ENCODE measurements around the gene FOXP1.

Gene FOXP1

GRCh38 chr3:71107926-71108325 lies 475.6 kb downstream of the FOXP1 start:
- Histone ChIP-seq H3K27me3 (ENCODE audit: control insufficient read depth, insufficient read depth, low read length) (no peaks in the 10 kb centered on the region), H3K79me2 (peaks cover 5% of the 10 kb centered on the region), H3K9me3 (ENCODE audit: control insufficient read depth, low read length) (no peaks in the 10 kb centered on the region), H3K9ac (no peak overlapping the region), H3K4me2 (ENCODE audit: low read length) (no peak overlapping the region), H3K4me1 (no peaks in the 10 kb centered on the region), H3K36me3 (ENCODE audit: control insufficient read depth, insufficient read depth, low read length) (no peaks in the 10 kb centered on the region), H3K27ac (no peak overlapping the region), H3K4me3 (ENCODE audit: low read depth, low read length) (no peak overlapping the region), H2AFZ (no peak overlapping the region)
- TF ChIP-seq CTCF (IDR thresholded peaks at IDR 0.05): no peak

- Histone ChIP-seq H3K9ac (no peak overlapping the region), H3K79me2 (peaks cover 4% of the 10 kb centered on the region), H3K36me3 (ENCODE audit: control insufficient read depth, insufficient read depth, low read length) (no peaks in the 10 kb centered on the region), H3K4me1 (no peaks in the 10 kb centered on the region), H3K9me3 (ENCODE audit: control insufficient read depth, low read length) (no peaks in the 10 kb centered on the region), H3K4me2 (ENCODE audit: low read length) (no peak overlapping the region), H2AFZ (no peak overlapping the region), H3K27me3 (ENCODE audit: control insufficient read depth, insufficient read depth, low read length) (no peaks in the 10 kb centered on the region), H3K4me3 (ENCODE audit: low read depth, low read length) (no peak overlapping the region), H3K27ac (no peak overlapping the region)
- TF ChIP-seq CTCF (IDR thresholded peaks at IDR 0.05): no peak
These were observed 478.6 kb downstream of the FOXP1 start for GRCh38 chr3:71104976-71105375.

- Histone ChIP-seq H3K27ac (no peak overlapping the region), H3K4me3 (ENCODE audit: low read depth, low read length) (no peak overlapping the region), H3K9me3 (ENCODE audit: control insufficient read depth, low read length) (no peaks in the 10 kb centered on the region), H3K4me2 (ENCODE audit: low read length) (no peak overlapping the region), H3K27me3 (ENCODE audit: control insufficient read depth, insufficient read depth, low read length) (no peaks in the 10 kb centered on the region), H3K36me3 (ENCODE audit: control insufficient read depth, insufficient read depth, low read length) (no peaks in the 10 kb centered on the region), H3K79me2 (peaks cover 4% of the 10 kb centered on the region), H3K4me1 (no peaks in the 10 kb centered on the region), H2AFZ (no peak overlapping the region), H3K9ac (no peak overlapping the region)
- no peak for TF ChIP-seq CTCF (IDR thresholded peaks at IDR 0.05)
These were observed 479.0 kb downstream of the FOXP1 start for GRCh38 chr3:71104556-71104955.

GRCh38 chr3:71104121-71104541 lies 479.4 kb downstream of the FOXP1 start:
- Histone ChIP-seq H3K9me3 (ENCODE audit: control insufficient read depth, low read length) (no peaks in the 10 kb centered on the region), H3K4me1 (no peaks in the 10 kb centered on the region), H3K36me3 (ENCODE audit: control insufficient read depth, insufficient read depth, low read length) (no peaks in the 10 kb centered on the region), H3K4me2 (ENCODE audit: low read length) (no peak overlapping the region), H3K79me2 (peaks cover 4% of the 10 kb centered on the region), H3K9ac (no peak overlapping the region), H2AFZ (no peak overlapping the region), H3K27ac (no peak overlapping the region), H3K27me3 (ENCODE audit: control insufficient read depth, insufficient read depth, low read length) (no peaks in the 10 kb centered on the region), H3K4me3 (ENCODE audit: low read depth, low read length) (no peak overlapping the region)
- TF ChIP-seq CTCF (IDR thresholded peaks at IDR 0.05): no peak

GRCh38 chr3:71103430-71103921 lies 480.1 kb downstream of the FOXP1 start:
- Histone ChIP-seq H3K4me2 (ENCODE audit: low read length) (no peak overlapping the region), H3K36me3 (ENCODE audit: control insufficient read depth, insufficient read depth, low read length) (no peaks in the 10 kb centered on the region), H3K4me3 (ENCODE audit: low read depth, low read length) (no peak overlapping the region), H2AFZ (no peak overlapping the region), H3K9ac (no peak overlapping the region), H3K4me1 (no peaks in the 10 kb centered on the region), H3K9me3 (ENCODE audit: control insufficient read depth, low read length) (no peaks in the 10 kb centered on the region), H3K79me2 (peaks cover 4% of the 10 kb centered on the region), H3K27ac (no peak overlapping the region), H3K27me3 (ENCODE audit: control insufficient read depth, insufficient read depth, low read length) (no peaks in the 10 kb centered on the region)
- no peak for TF ChIP-seq CTCF (IDR thresholded peaks at IDR 0.05)

Data from parathyroid adenoma (tissue), 2 donors.